GM18909 (cell line): ENCODE data around the gene ENAH.
"Not testable (repeated sequence)": the region's sequence is repeated elsewhere in the genome, so short reads cannot be mapped to it uniquely, and the experiment has no call there.

Source experiments
- ATAC-seq: cut with Tn5 transposase; IDR thresholded peaks from one replicate; pipeline ENCODE4 v1.9.1; 2021; ENCODE audit warnings: mild to moderate bottlenecking; ENCODE audit not compliant: unreplicated experiment, poor library complexity

The ENAH gene

DNA sequence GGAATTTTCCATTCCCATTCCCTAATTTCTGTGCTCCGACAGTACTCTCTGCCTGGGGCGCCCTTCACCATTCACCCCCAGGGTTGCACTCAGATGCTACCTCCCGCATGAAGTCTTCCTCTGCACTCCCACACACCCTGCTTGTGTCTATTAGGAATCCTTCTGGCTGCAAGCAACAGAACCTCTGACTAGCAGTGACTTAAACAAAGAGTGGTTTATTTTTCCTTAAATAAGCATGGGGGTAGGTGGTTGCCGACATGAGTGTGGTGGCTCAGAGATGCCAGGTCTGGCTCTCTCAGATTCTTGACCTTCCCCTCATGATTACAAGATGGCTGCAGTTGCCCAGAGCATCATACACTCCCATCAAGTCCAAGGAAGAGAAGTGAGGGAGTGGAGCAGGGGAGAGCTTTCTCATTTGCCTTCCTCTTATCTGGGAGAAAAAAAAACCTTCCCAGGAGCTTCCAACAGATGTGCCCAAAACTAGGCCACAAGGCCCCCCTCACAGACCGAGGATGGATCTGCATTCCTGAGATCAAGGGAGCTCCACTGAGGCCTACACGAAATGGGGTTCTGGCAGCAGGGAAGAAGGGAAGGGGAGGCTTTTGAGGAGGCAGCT lies 175.5 kb downstream of the ENAH start:
- no peak for ATAC-seq

DNA sequence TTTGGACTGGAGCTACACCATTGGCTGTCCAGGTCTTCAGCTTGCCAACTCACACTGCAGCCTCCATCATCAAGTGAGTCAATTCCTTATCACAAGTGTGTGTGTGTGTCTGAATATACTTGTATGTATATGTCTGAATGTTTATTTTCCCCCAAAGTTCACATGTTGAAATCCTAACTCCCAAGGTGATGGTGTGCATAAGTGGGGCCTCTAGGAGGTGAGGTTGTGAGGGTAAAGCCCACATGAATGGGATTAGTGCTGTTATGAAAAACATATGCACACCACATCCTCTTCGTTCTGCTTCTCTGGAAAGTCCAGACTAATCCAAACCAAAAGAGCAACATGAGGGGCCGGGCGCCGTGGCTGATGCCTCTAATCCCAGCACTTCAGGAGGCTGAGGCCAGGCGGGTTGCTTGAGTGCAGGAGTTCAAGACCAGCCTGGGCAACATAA lies 176.4 kb downstream of the ENAH start:
- ATAC-seq, result no peak

DNA sequence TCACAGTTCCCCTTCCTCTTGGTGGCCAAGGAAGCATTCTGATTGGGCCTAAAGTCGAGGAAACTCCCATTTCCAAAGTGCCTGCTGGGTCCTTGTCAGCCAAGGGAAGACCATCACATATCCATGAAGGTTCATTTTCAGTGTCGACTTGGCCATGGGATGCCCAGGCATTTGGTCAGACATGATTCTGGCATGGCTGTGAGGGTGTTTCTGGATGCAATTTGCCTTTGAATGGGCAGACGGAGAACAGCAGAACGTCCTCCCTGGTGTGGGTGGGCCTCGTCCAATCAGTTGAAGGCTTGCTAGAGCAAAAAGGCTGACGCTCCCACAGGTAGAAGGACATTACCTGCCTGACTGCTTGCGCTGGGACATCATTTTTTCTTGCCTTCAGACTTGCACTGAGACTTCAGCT lies 176.8 kb downstream of the ENAH start:
- no peak for ATAC-seq

DNA sequence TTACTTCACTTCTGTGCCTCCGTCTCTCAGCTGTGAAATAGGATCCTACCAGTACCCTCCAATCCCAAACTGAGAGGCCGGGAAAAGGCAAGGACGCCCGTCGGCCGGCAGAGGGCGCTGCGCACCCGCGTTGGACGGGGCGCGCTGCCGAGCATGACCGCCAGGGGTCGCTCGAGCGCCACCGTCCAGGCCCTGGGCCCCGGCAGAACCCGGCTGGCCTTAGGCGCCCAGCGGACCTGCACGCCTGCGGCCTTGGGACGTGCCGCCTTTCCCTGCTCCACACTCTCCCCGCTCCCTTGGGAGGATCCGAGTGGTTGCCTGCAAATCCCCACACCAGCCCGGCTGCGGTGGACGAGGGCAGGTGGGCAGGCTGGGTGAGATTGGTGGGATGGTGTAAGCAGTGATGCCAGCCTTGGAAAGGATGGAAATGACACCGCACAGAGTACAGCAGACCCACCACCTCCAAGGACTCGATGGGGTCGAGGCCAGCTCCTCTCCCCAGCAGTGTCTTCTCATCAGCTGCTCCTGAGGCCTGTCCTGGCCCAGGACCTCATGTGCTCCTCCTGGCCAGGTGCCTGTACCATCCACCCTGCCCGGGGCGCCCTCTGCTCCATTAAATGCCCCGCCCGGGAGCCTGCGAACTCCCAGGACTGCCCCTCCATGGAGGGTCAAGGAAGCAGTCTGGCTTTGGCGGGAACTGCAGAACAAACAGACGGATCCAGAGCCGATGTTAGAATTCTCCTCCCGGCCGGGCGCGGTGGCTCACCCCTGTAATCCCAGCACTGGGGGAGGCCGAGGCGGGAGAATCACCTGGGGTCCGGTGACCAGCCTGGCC lies 177.7 kb downstream of the ENAH start:
- peak; percentile 75 for ATAC-seq

DNA sequence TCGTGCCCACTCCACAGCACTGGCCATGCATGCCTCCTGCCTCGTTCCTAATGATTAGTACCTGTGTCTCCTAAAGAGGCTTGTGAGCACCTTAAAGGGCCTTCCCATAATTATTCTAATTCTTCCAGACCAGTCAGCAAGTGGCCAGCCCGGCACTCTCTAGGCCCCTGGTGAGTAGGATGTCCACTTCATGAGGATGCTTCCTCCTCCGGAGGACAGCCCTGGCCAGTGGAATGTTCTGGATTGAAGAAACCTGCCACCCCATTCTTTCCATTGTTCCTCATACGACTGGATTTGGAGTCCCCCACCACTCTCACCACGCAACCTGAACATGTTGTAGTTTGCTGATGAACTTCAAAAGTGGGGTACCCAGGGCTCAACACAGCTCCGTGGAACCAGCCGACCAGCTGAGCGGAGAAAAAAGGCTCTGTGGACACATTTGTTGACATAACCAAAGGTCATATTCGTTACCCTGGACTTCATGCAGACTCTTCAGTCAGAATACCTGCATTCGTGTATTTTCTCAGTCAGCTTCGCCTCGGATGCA lies 178.4 kb downstream of the ENAH start:
- no peak for ATAC-seq

DNA sequence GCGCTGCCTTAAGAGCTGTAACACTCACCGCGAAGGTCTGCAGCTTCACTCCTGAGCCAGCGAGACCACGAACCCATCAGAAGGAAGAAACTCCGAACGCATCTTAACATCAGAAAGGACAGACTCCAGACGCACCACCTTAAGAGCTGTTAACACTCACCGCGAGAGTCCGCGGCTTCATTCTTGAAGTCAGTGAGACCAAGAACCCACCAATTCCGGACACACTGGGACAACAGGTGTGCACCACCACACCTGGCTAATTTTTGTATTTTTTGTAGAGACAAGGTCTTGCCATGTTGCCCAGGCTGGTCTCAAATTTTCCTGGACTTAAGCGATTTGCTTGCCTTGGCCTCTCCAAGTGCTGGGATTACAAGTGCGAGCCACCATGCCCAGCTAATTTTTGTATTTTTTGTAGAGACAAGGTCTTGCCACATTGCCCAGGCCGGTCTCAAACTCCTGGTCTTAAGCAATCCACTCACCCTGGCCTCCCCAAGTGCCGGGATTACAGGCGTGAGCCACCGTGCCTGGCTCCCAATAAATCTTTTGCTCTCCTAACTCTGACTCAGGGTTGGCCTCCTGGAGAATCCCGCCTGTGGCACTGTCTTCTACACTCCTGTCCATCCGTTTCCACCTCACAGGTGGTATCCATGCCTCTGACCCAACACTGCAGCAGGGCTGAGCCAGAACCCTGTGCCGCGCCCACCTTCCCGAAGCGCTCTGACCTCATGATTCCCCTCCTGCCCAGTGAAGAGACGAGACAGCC lies 179.1 kb downstream of the ENAH start:
- ATAC-seq, result not testable (repeated sequence)

DNA sequence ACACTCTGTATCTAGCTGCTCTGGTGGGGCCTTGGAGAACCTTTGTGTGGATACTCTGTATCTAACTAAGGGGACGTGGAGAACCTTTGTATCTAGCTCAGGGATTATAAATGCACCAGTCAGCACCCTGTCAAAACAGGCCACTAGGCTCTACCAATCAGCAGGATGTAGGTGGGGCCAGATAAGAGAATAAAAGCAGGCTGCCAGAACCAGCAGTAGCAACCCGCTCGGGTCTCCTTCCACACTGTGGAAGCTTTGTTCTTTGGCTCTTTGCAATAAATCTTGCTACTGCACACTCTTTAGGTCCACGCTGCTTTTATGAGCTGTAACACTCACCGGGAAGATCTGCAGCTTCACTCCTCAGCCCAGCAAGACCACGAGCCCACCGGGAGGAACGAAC lies 179.7 kb downstream of the ENAH start:
- not testable (repeated sequence) for ATAC-seq

DNA sequence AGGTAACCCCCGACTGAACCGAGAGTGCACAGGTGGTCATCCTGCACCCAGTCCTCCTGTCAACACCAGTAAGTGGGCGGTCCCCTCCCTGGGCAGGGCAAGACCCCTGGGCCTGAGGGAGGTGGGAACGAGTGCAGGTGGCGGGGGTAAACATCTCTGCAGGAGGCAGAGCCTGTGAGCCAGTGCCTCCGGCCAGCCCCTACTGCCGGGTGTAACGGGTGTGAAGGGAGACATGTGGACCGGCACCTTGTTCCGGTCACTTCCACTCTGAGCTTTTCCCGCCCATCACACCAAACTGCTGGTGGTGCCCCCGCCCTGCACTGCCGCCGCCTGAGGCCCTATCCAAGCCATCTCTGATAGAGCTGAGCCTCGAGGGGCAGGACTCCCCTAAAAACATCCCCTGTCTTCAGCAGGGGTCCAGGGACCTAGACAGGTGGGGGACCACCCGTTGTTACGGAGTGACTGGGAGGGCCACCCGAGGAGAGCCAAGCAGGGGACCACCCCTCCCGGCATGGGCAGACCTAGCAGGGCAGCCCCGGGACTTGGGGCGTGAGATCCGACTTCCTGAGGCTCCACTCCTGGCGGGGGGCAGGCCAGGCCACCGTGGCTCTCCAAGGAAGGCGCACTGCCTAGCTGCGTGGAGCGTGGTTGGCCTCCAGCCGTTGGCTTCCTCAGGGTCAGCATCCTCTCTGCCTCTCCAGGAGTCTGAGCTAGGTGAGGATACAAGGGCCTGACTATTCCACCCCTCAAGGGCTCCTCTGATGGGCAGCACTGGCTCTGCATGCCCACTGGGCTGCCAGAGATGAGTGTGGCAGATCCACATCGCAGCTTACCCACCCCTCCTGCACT lies 181.2 kb downstream of the ENAH start:
- ATAC-seq, result no peak

DNA sequence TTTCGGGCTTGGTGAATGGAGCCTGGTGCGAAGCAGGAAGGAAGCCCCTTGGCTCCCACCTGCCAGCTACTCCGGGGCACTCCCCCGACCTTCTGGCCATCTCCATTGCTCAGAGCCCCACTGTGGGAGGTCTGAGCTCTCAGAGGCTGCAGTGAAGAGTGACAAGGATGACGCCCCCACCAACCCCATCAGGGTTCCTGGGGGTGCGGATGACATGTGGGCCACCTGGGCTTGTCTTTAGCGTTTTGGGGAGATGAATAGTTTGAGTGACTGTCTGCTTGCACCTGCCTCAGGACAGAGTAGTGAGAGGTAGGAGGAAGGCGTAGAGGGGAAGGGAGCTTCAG lies 181.8 kb downstream of the ENAH start:
- no peak for ATAC-seq

DNA sequence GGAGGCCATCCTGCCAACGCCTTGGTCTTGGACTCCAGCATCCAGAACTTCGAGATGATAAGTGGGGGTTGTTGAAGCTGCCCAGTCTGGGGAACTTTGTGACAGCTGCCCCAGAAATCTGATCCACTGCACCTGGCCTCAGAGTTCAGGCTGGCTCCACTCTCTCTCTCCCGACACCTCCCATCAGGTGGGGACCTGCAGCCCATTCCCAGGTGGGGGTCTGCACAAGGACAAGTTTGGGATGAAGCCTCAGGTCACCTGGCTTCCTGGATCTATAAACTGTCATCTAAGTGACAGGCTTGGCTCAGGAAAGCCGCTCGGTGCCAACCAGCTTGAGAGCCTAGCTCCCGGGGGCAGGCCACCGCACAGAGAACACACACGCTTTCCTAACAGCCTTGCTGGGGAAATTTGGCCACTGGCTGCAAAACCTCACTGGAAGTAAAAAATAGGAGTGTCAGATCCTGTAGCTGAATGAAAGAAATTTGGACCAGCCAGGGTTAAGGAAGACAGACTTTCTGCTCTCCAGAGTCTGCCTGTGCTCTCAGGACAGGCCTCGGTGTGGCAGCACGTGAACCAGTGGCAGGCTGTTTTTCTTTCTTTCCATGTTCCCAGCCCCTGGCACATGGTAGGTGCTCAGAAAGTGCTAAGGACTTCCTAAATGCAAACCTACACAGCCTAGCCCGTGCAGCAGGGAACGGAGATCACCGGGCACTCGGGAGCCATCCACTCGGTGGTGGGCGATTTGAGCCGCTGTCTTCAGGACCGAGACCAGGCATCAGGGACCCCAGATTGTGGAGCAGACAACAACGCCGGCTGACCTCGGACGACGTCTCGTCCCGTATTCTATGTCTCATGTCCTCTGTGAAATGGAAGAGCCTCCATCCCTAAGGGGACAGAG lies 182.5 kb downstream of the ENAH start:
- no peak for ATAC-seq

DNA sequence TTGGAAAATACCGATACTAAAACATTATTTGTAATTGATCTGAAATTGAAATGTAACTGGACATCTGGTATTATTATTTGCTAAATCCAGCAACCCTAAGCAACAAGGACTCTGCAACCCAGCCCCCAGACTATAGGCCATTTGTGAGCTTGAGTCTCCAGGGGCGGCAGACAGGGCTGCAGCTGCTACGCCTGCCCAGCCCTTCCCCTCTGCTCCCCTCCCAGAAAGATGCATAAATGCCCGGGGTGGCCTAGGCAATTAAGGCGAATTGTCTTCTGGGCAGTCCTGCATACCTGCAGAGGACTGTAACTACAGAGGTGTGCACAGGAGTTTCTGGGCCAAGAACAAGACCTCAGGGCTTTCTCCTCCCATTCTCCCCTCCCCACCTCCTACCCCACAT lies 183.9 kb downstream of the ENAH start:
- no peak for ATAC-seq

DNA sequence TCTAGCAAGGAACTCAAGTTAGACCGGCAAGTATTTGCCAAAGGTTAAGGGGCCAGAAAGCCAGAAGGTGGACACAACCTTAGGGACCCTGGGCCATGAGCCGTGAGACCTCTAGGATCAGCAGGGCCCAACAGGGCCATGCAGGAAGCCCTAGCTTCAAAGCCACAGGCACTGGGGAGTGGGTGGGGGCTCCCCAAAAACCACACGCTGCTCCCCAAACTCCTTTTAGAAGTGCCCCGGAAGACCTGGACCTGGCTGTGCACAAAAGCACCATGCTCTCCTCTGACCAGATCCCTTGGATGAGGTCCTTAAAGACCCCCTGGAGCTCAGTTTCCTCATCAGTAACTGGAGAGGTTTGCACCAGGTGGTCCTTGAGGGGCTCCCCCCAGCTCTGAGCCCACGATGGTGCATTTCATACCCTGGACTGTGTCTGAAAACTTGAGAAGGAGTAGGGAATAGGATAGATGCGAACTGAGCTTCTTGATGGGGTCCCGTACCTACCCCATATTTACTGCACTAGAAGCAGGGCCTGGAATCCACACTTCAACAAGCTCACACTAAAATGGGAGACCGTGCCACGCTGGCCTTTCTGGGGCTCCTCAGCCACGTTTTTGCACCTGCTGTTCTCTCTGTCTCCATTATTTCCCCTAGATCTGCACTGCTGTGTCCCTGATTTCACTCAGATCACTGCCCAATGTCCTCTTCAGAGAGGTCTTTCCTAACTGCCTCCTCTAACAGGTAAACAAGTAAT lies 184.5 kb downstream of the ENAH start:
- ATAC-seq, result no peak

DNA sequence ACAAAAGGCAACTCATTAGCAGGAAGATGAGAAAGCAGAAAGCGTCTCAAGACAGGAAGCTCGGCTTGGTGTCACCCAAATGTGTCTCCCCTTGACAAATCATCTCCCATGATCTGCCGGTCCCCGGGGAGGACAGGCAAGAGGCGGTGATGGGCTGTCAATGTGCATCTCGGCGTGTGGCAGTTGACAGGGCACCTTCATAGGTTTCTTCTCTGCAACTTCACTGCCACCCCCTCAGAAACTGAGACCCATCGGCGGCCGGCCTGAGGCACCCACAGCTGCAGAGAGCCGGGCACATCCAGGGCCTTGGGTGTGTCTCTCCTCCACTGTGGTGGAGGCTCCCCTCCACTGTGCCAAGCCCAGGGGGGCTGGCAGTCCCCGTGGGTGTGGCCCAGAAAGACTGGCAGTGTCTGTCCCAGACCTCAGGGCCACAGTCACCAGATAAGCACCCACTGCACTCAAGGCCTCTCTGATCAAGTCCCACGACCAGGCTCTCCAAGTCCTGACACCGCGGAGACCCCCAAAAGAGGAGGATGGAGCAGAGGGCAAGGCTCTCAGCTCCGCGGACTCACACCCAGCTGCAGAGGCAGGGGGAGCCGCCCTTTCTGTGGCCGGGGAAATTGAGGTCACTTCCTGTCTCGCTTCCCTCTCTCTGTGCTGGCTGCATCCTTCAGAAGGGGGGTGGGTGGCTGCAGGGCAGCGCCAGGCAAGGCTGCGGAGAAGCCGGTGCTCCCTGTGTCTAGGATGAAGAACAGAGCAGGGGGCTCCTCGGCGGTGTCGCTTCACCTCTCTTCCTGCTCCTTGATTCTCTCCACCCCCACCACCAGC lies 185.5 kb downstream of the ENAH start:
- ATAC-seq, result peak; percentile 96

DNA sequence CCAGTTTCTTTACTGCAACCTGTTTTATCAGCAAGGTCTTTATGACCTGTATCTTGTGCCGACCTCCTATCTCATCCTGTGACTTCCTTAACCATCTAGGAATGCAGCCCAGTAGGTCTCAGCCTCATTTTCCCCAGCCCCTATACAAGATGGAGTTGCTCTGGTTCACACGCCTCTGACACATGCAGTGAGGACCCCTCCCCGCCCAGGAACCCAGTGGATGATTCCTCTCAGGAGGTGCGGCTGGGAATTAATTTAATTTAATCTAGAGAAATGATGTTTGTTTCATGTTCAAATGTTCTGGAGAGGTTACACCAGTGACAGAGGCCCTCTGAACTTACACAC lies 186.1 kb downstream of the ENAH start:
- ATAC-seq, result no peak

DNA sequence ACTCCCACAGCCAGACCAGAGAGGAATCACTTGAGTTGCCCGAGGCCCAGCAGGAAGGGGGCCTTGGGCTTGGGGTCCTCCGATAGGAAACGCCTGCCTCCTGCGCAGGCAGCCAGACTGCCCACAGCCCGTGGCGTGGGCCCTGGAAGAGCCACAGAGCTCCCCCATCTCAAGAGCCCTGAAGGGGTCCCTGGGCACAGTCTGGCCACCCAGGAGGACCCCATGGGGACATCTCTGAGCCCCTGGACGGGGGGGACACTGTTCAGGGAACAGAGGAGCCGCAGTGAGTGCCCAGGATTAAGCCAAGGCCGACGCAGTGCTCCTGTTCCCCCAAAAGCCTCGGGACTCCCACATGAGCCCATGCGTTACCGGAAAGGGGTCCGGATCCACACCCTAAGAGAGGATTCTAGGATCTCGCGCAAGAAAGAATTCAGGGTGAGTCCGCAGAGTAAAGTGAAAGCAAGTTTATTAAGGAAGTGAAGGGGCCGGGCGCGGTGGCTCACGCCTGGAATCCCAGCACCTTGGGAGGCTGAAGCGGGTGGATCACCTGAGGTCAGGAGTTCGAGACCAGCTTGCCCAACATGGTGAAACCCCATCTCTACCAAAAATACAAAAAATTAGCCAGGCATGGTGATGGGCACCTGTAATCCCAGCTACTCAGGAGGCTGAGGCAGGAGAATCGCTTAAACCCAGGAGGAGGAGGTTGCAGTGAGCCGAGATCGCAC lies 187.0 kb downstream of the ENAH start:
- ATAC-seq, result no peak

DNA sequence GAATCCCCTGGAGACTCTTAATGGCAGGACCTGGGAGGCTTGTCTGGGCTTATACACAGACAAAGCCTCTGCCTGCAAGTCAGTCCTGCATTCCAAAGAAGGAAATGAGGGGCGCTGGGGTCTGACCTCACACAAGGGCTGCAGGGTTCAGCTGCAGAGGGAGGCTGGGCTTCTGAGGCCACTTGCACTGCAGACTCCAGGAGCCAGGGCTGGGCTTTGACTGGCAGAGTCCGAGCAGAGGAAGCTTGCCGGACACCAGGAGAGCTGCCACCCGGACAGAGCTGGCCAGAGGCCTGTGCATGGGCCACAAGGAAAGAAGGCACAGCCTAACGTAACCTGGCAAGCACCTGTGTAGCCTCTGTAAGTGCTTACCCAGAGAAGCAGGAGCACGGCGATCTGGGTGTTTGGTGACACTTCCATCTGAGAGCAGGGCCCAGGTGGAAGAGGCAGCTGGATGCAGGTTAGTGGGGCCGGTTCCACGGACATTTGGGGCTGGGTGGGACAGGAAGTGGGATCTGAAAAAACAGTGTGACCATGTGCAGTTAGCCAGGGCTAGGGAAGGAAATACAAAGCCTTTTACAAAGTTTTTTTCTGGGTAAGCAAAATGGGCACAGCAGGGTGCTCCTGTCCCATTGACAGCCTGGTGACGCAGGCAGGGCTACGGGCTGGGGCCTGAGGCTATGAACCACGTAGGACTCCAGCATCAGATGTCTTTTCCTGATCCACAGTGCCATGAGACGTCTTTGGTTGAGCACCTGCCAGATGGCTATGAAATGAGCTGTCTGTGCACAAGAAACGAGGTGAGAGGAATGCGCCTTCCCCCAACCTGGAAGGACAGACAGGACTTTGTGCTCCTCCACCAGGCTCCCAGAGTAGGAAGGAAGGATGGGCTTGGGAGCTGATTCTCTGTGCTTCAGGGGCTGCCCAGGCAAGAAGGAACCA lies 187.8 kb downstream of the ENAH start:
- ATAC-seq, result no peak
